H1 (cell line): ENCODE data around the gene NUDT11.

Source experiments
- POLR2A ChIP-seq, 2 experiments: IDR thresholded peaks; 1 replicate in 1 of 2; 2 replicates in 1 of 2; pipeline ENCODE4 v1.6.1; 2011; ENCODE audit warnings: low read depth in 2 of 2, low read length in 2 of 2, mild to moderate bottlenecking in 2 of 2; ENCODE audit errors: control extremely low read depth in 1 of 2
- TBP ChIP-seq: IDR thresholded peaks from 2 replicates; pipeline ENCODE4 v1.6.1; 2011; ENCODE audit warnings: low read depth, low read length, improper control_type of control experiment

DNA sequence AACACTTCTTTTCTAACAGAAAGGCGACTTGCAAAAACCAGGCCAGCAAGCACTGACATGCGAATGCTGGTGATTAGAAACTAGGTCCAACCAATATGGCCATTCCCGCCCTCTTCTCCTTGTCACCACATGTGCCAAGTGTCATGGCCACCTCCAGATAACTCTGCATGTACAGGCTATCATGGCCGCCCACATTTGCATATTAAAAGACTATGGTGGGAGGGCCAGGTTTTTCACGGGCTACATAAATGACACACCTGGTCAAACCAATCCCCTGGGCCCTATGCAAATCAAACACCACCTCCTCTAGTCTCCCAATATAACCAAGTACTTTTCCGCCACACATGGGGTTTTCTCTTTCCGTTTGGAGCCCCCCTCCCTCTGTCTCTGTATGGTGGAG lies 40.1 kb downstream of the NUDT11 start:
- TF ChIP-seq POLR2A (IDR thresholded peaks at IDR 0.05; ENCODE audit: control extremely low read depth in 1 of 2, low read depth in 2 of 2, low read length in 2 of 2) (no peak), TBP (no peak)
